Mucosa of stomach (tissue), 1 donor: Measurements from ENCODE around the gene RGMA.
A peak's percentile ranks its signal among the peaks of the same experiment; 100 is the strongest.

ENCODE experiments used
- H3K27me3 ChIP-seq: one replicate; pipeline ENCODE4 v1.7.0; 2013; ENCODE audit warnings: mild to moderate bottlenecking, low read length; ENCODE audit not compliant: control insufficient read depth, insufficient read depth
- H3K36me3 ChIP-seq: one replicate; pipeline ENCODE4 v1.7.0; 2013; ENCODE audit warnings: low read length; ENCODE audit not compliant: control insufficient read depth, insufficient read depth
- H3K4me1 ChIP-seq: one replicate; pipeline ENCODE4 v1.7.0; 2013; ENCODE audit warnings: mild to moderate bottlenecking, low read length; ENCODE audit not compliant: control insufficient read depth, insufficient read depth
- H3K4me3 ChIP-seq: one replicate; pipeline ENCODE4 v1.7.0; 2013; ENCODE audit warnings: low read length
- H3K9ac ChIP-seq: one replicate; pipeline ENCODE4 v1.7.0; 2013; ENCODE audit warnings: mild to moderate bottlenecking, low read length, moderate library complexity
- H3K9me3 ChIP-seq: one replicate; pipeline ENCODE4 v1.7.0; 2013; ENCODE audit warnings: mild to moderate bottlenecking, low read length, moderate library complexity; ENCODE audit not compliant: control insufficient read depth
- donor health status: Pancreatic carcinoma.

Gene RGMA

DNA sequence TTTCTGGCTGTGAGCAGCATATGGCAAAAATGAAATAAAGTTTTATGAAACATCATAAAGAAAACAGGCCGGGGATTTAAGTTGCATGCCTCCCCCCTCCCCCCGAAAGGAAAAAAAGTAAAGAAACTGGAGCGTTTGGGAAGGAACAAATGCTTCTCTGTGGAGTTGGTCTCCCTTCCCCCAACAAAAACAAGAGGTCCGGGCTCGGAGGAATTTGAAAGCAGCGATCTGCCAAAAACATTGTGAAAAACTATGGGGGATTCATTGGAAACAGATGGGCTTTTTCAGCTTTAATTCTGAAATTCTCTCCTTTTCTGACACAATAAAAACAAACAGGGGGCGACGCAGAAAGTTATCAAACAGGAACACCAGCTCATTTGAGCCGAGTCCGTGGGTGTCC lies 17.0 kb downstream of the RGMA start:
- peaks cover 48% of the 10 kb centered on the region for H3K27me3 ChIP-seq
- peak overlapping the region; percentile 47 for H3K9ac ChIP-seq
- H3K4me3 ChIP-seq, result peak overlapping the region; percentile 14

DNA sequence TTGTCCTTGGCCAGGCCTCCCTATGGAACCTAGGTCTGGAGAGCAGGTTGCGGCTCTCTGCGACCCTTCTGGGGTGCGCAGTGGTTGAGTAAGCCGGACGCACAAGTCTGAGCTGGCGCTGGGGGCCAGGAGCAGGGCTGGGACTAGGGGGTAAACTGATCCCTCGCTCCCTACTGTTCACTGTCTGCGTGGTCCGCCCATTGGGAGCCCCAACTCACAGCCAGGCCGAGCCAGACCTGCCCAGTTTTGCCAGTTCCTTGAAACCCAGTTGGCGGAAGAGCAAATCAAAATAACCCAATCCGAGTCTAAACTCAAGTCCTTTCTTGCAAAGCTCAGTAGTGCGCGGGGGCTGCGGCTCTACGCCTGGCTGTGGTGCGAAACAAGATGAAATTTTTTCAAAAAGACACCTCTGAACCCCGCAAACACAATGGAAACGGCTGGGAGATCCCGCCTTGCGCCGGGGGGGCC lies 17.5 kb downstream of the RGMA start:
- peak overlapping the region; percentile 14 for H3K4me3 ChIP-seq
- H3K4me1 ChIP-seq, result peaks cover 4% of the 10 kb centered on the region
- H3K9ac ChIP-seq, result peak overlapping the region; percentile 47
- H3K27me3 ChIP-seq, result peaks cover 48% of the 10 kb centered on the region
- H3K36me3 ChIP-seq, result no peaks in the 10 kb centered on the region
- H3K9me3 ChIP-seq, result no peaks in the 10 kb centered on the region

More for the DNA sequence above, 17.0 kb downstream of the RGMA start:
- Histone ChIP-seq H3K4me1 (peaks cover 4% of the 10 kb centered on the region), H3K9me3 (no peaks in the 10 kb centered on the region), H3K36me3 (no peaks in the 10 kb centered on the region)

DNA sequence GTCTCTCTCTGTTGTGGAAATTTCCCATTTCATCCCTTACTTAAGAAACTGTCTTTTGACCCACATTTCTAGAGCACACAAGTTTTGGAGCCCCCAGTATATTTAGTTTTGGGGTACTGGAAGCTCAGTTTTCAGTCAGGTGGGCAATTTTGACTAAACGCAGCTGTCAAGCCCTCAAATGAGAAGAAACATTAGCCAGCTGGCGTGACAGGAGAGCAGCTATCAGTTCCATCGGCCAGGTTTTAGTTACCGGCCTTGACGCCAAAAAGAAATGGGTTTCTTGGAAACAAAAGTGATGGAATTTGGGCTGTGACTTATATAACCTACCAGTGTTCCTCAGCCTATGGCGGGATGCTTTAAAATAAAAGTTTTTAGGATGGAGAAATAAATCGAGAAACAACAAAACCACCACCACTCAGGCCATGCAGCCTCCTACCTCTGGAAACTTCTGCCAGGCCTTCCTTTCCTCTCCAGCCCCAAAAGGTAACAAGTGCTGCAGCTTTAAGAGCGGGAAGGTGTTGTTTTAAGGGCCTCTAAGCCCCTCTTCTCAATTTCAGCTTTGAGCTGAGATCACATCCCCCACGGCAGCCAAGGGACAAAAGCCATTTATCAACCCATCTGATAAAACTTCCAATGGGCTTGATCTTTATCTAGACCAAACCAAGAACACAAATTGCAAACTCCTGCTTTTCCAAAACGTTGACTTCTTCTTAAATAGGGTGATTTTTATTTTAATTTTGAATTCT lies 18.3 kb downstream of the RGMA start:
- Histone ChIP-seq H3K27me3 (peaks cover 47% of the 10 kb centered on the region), H3K4me3 (no peak overlapping the region), H3K36me3 (no peaks in the 10 kb centered on the region), H3K9ac (no peak overlapping the region), H3K9me3 (no peaks in the 10 kb centered on the region), H3K4me1 (peaks cover 4% of the 10 kb centered on the region)

DNA sequence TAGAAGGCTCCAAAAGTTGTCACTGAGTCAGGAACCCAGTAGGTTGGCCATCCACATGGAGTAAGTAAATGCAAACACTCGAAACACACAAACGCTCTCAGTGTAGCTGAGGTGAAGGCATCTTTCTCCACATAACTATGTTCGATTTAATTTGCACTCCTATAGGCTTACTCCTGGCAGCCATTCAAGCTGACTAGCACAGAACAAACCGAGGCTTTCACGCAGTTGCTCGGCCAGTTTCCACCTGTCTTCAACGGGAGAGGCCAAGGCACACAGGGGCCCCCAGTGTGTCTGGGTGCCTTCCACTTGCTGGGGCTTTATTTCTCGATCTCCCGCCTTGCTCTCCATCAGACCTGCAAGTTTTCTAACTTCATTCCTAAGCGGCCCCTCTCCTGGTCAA lies 18.9 kb downstream of the RGMA start:
- H3K4me1 ChIP-seq, result peaks cover 4% of the 10 kb centered on the region
- H3K9me3 ChIP-seq, result no peaks in the 10 kb centered on the region
- H3K4me3 ChIP-seq, result no peak overlapping the region
- H3K27me3 ChIP-seq, result peaks cover 45% of the 10 kb centered on the region
- H3K9ac ChIP-seq, result no peak overlapping the region
- no peaks in the 10 kb centered on the region for H3K36me3 ChIP-seq

DNA sequence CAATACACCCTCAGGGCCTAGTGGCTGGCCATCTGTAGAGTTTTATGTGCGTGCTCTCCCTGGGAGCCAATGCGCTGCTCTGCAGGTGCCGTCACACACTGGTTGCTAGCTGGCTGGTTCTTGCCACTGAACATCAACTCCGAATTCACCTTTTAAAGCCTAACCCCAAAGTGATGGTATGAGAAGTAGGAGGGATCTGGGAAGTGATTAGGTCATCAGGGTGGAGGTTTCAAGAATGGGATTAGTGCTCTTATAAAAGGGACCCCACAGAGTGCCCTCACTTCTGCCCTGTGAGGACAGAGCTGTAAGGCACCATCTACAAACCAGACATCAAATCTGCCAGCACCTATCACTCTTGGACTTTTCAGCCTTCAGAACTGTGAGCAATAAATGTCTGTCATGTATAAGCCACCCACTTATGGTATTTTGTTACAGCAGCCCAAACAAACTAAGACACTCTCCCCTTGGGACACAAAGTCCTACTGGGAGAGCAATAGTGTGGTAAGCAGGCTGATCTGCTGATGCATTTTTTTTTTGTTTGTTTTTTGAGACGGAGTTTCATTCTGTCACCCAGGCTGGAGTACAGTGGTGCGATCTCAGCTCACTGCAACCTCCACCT lies 20.3 kb downstream of the RGMA start:
- H3K9ac ChIP-seq, result no peak overlapping the region
- H3K4me1 ChIP-seq, result peaks cover 4% of the 10 kb centered on the region
- H3K27me3 ChIP-seq, result peaks cover 42% of the 10 kb centered on the region
- no peak overlapping the region for H3K4me3 ChIP-seq
- H3K36me3 ChIP-seq, result no peaks in the 10 kb centered on the region
- H3K9me3 ChIP-seq, result no peaks in the 10 kb centered on the region

DNA sequence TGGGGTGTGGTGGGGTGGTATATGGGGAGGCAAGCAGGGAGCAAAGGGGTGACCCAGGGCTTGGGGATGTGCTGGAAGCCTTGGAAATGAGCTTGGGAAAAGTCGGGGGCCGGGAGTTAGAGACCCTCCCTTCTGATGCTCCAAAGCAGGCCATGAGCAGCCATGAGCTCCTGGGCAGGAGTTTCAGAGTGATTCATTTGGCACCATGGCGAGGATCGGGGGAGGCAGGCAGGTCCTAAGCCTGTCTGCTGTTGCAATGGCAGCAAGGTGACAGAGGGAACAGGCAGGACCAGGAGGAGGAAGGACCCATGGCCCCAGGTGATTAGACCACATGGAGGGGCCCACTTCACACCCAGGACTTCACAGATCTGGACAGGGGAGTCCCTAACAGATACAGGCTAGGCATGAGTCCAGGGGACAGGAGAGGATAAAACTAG lies 21.3 kb downstream of the RGMA start:
- no peaks in the 10 kb centered on the region for H3K9me3 ChIP-seq
- H3K4me3 ChIP-seq, result no peak overlapping the region
- H3K36me3 ChIP-seq, result no peaks in the 10 kb centered on the region
- H3K4me1 ChIP-seq, result no peaks in the 10 kb centered on the region
- peaks cover 33% of the 10 kb centered on the region for H3K27me3 ChIP-seq
- no peak overlapping the region for H3K9ac ChIP-seq

DNA sequence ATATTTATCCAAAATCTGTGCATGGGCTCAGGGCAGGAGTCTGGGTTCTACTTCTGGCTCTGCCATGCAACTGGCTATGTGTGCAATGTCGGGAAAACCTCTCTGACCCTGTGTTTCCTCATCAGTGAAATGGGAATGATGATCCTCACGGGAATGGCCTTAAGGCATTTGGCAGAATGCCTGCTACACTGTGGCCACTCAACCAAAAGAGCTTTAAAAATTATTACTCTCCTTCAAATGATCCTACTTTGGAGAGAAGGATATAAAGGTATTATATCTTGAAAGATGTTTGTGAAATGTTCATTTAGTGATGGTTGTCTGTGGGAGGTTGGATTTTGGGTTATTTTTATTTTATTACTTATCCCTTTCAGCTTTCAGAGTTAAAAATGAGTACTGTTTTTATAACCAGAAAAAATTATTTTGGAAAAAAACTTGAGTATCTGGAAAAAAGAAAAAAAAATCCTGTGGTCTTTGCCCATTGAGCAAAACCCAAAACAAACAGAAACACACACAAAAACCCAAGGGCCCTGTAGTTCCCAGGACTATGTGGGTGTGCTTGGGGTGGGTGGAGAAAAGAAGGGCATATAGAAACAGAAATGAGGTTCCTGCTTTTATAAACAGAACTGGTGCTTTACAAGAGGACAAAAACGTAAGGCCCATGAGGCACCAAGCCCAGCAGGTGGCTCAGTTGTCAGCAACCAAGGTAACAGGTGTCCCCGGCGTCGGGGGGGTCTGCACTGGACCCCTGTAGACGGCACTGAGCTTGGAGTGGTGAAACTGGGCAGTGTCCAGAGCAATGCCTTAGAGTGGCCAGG lies 22.0 kb downstream of the RGMA start:
- Histone ChIP-seq H3K36me3 (no peaks in the 10 kb centered on the region), H3K9me3 (no peaks in the 10 kb centered on the region), H3K4me3 (no peak overlapping the region), H3K4me1 (no peaks in the 10 kb centered on the region), H3K9ac (no peak overlapping the region), H3K27me3 (peaks cover 27% of the 10 kb centered on the region)

DNA sequence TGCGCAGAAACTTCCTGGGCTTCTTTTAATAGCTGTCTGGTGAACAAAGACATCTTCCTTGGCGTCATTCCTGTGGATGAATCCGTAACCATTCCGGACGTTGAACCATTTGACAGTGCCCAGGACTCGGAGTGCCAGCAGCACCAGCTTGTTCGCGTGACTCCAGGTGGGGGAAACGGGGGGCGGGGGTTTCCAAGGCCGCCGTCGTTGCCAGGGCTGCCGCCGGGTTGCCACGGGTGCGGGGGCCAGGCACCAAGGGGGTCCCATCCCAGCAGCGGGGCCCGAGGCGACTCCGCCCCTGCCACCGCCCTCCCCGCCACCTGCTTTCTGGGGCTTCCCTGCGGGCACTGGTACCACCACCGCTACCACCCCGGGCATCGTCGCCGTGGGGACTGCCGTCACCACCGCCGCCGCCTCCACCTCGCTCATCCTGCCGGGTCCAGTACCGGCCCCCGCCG lies 22.8 kb downstream of the RGMA start:
- H3K4me3 ChIP-seq, result no peak overlapping the region
- no peaks in the 10 kb centered on the region for H3K4me1 ChIP-seq
- no peak overlapping the region for H3K9ac ChIP-seq
- H3K9me3 ChIP-seq, result no peaks in the 10 kb centered on the region
- H3K27me3 ChIP-seq, result peaks cover 19% of the 10 kb centered on the region
- H3K36me3 ChIP-seq, result no peaks in the 10 kb centered on the region

DNA sequence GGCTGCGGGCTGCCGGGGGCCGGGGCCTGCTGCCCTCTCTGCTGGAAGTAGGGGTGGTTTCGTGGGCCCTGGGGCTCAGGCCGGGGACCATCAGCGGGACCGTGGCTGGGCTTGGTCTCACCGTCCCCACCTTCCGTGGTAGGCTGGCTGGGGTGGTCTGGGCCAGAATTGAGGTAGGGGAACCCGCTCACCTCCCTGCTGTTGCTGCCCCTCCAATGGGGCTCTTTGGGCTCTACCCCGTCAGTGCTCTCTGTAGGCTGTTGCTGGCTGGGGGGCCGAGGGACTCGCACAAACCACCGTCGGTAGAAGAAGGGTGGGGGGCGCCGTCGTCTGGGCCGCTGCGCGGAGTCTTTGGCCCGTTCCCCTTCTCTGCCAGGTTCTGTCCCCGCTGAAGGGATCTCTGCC lies 23.4 kb downstream of the RGMA start:
- Histone ChIP-seq H3K9me3 (no peaks in the 10 kb centered on the region), H3K36me3 (no peaks in the 10 kb centered on the region), H3K4me3 (no peak overlapping the region), H3K9ac (no peak overlapping the region), H3K27me3 (peaks cover 13% of the 10 kb centered on the region), H3K4me1 (no peaks in the 10 kb centered on the region)

DNA sequence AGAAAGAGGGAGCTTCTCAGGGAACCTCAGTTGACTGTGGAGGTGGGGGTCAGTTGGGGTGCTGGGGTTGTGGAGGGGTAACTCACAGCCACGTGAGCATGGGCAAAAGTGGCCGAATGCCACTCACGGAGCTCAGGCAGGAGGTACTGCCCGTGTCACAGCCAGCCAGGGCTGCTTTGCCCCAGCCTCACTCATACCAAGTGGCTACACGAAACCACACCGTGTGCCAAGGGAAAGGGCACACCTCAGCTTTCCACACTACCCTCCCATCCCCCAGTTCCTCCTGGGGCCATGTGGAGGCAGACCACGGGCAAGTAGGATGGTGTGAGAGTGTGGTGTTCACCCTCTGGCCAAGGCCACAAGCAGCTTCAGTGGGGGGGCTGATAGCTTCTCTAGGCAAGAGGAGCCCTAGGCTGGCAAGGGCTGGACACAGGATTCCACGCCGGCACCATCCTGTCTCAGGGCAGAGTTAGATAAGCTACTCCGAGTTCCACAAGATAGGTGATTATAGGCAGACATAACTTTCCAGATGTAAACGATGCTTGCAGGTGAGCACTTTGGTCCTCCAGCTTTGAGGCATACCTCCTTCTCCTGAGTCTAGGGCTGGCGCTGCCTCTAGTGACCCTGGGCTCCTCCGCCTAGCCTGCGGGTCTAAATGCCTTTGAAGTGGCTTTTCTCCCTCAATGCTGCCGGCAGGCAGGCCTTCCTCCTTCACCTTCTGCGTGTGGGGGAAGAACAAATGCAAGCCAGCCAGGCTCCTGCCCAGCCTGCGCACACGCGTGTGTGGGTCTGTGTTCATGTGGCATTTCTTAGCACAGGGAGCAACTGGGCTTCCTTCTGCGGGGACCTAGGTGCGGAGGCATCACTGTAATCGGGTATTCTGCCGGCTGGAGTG lies 25.0 kb downstream of the RGMA start:
- H3K27me3 ChIP-seq, result peaks cover 10% of the 10 kb centered on the region
- no peak overlapping the region for H3K4me3 ChIP-seq
- no peaks in the 10 kb centered on the region for H3K36me3 ChIP-seq
- no peak overlapping the region for H3K9ac ChIP-seq
- H3K4me1 ChIP-seq, result no peaks in the 10 kb centered on the region
- no peaks in the 10 kb centered on the region for H3K9me3 ChIP-seq

DNA sequence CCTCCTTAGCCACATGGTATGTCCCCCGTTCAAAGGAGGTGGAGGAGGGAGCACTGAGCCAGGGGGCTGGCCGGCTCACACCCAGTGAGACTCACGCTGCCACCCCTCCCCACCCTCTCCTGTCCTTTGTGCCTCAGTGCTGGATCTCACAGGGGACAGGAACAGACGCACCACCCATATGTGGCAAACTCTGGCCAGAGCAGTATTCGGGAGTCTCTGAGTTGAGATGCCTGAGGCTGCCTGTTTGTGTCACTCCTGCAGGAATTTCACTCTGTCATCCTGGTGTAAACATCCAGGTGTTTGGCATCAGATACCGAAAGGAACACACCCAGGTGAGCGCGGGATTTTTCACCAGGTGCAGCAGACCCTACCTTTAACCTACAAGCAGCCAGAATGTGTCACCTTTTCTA lies 25.7 kb downstream of the RGMA start:
- Histone ChIP-seq H3K4me3 (no peak overlapping the region), H3K27me3 (peaks cover 10% of the 10 kb centered on the region), H3K9ac (no peak overlapping the region), H3K4me1 (no peaks in the 10 kb centered on the region), H3K36me3 (no peaks in the 10 kb centered on the region), H3K9me3 (no peaks in the 10 kb centered on the region)
